Brain microvascular endothelial cell (primary cell): ENCODE results near the gene DMXL2.

Experiments
- DNase-seq: peaks from one replicate; pipeline ENCODE4 v3.0.0-alpha.2; 2020
- H3K27ac ChIP-seq: fragments of 250-450 bp; sonication (Bioruptor Pico); 2 replicates; pipeline ENCODE4 v1.5.1; 2020; ENCODE audit warnings: mild to moderate bottlenecking, moderate library complexity
- H3K27me3 ChIP-seq: fragments of 250-450 bp; sonication (Bioruptor Pico); replicated peaks from 2 replicates; pipeline ENCODE4 v1.5.1; 2020; ENCODE audit warnings: mild to moderate bottlenecking
- H3K36me3 ChIP-seq: fragments of 250-450 bp; sonication (Bioruptor Pico); replicated peaks from 2 replicates; pipeline ENCODE4 v1.5.1; 2020; ENCODE audit warnings: mild to moderate bottlenecking
- H3K4me3 ChIP-seq: 2 replicates; pipeline ENCODE4 v1.5.1; 2011; ENCODE audit warnings: low read depth, mild to moderate bottlenecking, control low read depth, low read length, moderate library complexity
- CTCF ChIP-seq: IDR thresholded peaks from 2 replicates; pipeline ENCODE4 v1.5.1; 2011; ENCODE audit warnings: low read depth, mild to moderate bottlenecking, moderate library complexity, low read length, control low read depth, inconsistent platforms; ENCODE audit errors: missing control alignments
- in situ Hi-C: cut with HindIII; loops from 2 replicates; pipeline ENCODE4 v1.10.0; 2017; ENCODE audit warnings: low sequenced_read_pairs, low pct_ligation_motif_present

DMXL2 gene

GRCh38 chr15:51622604-51623370 is at the start of gene DMXL2:
TSS of gene DMXL2 (minus strand) at chr15:51622771. CDS start at chr15:51622545, 226 bp downstream.
- no peaks in the 10 kb centered on the region for H3K27me3 ChIP-seq
- in situ Hi-C loops, result no loop called here
- TF ChIP-seq CTCF, result no peak
- peak; percentile 76 for DNase-seq
- H3K4me3 ChIP-seq, result peak within 1 kb of the TSS; percentile 84
- peak within 1 kb of the TSS; percentile 40 for H3K27ac ChIP-seq
- H3K36me3 ChIP-seq, result no peaks in the 10 kb centered on the region

GRCh38 chr15:51672155-51672687 is 49.6 kb upstream of the DMXL2 start:
- in situ Hi-C loops, result no loop called here
- no peak for TF ChIP-seq CTCF
- no peaks in the 10 kb centered on the region for H3K36me3 ChIP-seq
- no peak overlapping the region for H3K27ac ChIP-seq
- no peaks in the 10 kb centered on the region for H3K27me3 ChIP-seq
- H3K4me3 ChIP-seq, result no peak overlapping the region
- DNase-seq, result no peak

- no peak overlapping the region for H3K4me3 ChIP-seq
- no peaks in the 10 kb centered on the region for H3K27me3 ChIP-seq
- in situ Hi-C loops, result no loop called here
- H3K27ac ChIP-seq, result no peak overlapping the region
- no peak for TF ChIP-seq CTCF
- DNase-seq, result no peak
- H3K36me3 ChIP-seq, result no peaks in the 10 kb centered on the region
Measured at GRCh38 chr15:51669381-51669780, 46.8 kb upstream of the DMXL2 start.

- Histone ChIP-seq H3K27ac (no peak overlapping the region), H3K36me3 (no peaks in the 10 kb centered on the region), H3K27me3 (no peaks in the 10 kb centered on the region), H3K4me3 (no peak overlapping the region)
- in situ Hi-C loops, result no loop called here
- no peak for TF ChIP-seq CTCF
- DNase-seq, result no peak
Measured at GRCh38 chr15:51668446-51668845, 45.9 kb upstream of the DMXL2 start.

GRCh38 chr15:51667478-51667877 is 44.9 kb upstream of the DMXL2 start:
- Histone ChIP-seq H3K36me3 (no peaks in the 10 kb centered on the region), H3K27me3 (no peaks in the 10 kb centered on the region), H3K27ac (no peak overlapping the region), H3K4me3 (no peak overlapping the region)
- no peak for DNase-seq
- in situ Hi-C loops, result no loop called here
- TF ChIP-seq CTCF, result no peak
